Astrocyte (in vitro differentiated cells and primary cell): Measurements from ENCODE around the gene ZNF256.

Experiments
- EZH2 ChIP-seq: IDR thresholded peaks from 2 replicates; pipeline ENCODE4 v1.6.1; 2012; ENCODE audit warnings: mild to moderate bottlenecking, low read length, inconsistent platforms; ENCODE audit not compliant: insufficient read depth
- TF ChIP-seq, protein P1 (sequence below): IDR thresholded peaks from 2 replicates; pipeline ENCODE4 v1.5.1; 2011; ENCODE audit warnings: low read depth, mild to moderate bottlenecking, inconsistent platforms, low read length, moderate library complexity; ENCODE audit not compliant: insufficient read depth

DNA sequence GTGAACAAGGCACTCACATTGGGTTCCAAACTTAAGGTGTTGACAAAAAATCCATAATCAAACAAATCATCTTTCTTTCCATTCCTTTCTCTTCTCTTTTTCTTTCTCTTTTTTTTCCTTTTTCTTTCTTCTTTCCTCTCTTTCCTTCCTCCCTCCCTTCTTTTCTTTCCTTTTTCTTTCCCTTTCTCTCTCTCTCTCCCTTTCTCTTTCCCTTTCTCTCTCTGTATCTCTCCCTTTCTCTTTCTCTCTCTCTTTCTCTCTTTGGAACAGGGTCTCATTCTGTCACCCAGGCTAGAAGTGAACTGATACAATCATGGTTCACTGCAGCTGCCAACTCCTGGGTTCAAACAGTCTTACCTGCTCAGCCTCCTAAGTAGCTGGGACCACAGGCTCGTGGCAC lies 14.3 kb upstream of the ZNF256 start:
- TF ChIP-seq, protein P1, sequence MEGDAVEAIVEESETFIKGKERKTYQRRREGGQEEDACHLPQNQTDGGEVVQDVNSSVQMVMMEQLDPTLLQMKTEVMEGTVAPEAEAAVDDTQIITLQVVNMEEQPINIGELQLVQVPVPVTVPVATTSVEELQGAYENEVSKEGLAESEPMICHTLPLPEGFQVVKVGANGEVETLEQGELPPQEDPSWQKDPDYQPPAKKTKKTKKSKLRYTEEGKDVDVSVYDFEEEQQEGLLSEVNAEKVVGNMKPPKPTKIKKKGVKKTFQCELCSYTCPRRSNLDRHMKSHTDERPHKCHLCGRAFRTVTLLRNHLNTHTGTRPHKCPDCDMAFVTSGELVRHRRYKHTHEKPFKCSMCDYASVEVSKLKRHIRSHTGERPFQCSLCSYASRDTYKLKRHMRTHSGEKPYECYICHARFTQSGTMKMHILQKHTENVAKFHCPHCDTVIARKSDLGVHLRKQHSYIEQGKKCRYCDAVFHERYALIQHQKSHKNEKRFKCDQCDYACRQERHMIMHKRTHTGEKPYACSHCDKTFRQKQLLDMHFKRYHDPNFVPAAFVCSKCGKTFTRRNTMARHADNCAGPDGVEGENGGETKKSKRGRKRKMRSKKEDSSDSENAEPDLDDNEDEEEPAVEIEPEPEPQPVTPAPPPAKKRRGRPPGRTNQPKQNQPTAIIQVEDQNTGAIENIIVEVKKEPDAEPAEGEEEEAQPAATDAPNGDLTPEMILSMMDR = no peak
- TF ChIP-seq EZH2 = no peak
